Stimulated activated CD4-positive, alpha-beta T cell treated with anti-CD3 and anti-CD28 coated beads, Interleukin-4, amount 100 ng/mL, for 4 hours (primary cell): ENCODE measurements around the gene ZNF512B.
A peak's percentile ranks its signal among the peaks of the same experiment; 100 is the strongest.
"Not testable (repeated sequence)": the region's sequence is repeated elsewhere in the genome, so short reads cannot be mapped to it uniquely, and the experiment has no call there.

ENCODE experiments used
- DNase-seq, 2 experiments: peaks; one replicate each; pipeline ENCODE4 v3.0.0-alpha.2; 2020

The ZNF512B gene

GRCh38 chr20:63963348-63963741 is 6.4 kb downstream of the ZNF512B start:
- DNase-seq, result no peak

DNA sequence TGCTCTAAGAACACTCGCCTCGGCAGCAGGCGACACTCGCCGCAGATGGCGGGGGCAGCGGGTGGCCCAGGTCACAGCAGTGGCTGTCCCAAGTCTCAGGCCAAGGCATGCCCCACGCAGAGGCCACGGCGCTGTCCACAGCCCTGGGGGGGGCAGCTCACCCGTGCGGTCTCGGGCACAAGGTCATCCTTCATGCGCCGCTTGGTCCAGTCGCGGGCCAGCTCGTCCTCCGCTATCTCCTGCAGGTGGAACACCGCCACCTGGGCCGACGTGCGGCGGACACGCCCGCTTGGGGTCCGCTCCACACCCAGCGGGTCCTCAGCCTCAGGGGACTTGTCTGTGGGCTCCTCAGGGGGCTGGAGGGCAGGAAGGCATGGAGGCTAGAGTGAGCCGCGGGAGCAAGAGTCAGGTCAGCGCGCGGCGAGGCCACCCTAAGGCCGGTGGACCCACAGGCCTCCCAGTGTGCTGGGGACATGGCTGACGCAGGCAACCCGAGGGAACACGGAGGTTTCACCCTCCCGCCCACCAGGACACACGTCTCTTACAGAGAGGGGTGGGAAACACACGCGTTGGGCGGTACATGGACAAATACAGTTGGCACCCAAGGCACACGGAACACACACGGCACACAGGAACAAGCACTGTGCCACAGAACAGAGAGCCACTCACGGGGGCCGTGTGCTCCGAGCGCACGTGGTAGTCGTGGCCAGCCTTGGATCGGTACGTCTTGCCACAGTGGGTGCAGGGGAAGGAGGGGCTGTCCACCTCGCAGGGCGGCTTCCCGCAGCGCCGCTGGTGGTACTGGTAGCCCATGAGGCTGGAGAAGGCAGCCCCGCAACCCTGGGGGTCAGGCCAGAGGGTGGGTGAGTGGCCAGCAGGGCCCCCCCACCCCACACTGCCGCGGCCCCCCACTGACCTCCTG is 7.0 kb downstream of the ZNF512B start:
- DNase-seq, result no peak

DNA sequence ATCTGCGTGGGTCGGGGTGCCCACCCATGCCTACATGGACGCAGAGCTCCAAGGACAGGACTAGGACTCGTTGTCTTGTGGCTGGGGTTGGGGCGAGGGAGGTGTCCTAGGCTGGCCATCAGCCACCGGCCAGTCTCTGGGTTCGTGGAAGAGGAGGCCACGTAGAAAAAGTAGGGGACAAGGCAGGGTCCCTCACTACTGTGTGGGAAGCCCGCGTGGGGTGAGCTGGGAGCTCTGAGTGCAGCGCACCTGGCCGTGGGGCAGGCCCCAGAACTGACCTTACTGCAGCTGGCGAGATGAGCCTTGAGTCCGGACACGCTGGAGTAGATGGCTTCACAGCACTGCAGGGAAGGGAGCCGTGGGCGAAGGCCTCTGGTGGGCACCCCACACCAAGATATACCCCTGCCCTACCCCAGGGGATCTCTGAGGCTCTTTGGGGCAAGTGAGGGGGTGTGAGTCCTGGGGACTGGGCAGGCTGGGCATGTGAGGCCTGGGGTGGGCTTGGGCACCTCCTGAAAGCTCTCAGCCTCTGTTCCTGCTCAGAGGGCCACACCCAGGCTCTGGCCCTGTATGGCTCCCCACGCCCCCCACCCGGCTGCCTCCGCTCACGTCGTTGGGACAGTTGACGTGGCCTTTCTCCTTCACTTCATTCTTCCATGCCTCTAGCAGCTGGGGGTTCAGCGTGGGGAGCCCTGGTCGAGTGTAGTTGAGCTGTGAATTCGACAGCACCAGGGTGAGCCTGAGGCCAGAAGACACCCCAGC is 7.9 kb downstream of the ZNF512B start:
- no peak for DNase-seq

DNA sequence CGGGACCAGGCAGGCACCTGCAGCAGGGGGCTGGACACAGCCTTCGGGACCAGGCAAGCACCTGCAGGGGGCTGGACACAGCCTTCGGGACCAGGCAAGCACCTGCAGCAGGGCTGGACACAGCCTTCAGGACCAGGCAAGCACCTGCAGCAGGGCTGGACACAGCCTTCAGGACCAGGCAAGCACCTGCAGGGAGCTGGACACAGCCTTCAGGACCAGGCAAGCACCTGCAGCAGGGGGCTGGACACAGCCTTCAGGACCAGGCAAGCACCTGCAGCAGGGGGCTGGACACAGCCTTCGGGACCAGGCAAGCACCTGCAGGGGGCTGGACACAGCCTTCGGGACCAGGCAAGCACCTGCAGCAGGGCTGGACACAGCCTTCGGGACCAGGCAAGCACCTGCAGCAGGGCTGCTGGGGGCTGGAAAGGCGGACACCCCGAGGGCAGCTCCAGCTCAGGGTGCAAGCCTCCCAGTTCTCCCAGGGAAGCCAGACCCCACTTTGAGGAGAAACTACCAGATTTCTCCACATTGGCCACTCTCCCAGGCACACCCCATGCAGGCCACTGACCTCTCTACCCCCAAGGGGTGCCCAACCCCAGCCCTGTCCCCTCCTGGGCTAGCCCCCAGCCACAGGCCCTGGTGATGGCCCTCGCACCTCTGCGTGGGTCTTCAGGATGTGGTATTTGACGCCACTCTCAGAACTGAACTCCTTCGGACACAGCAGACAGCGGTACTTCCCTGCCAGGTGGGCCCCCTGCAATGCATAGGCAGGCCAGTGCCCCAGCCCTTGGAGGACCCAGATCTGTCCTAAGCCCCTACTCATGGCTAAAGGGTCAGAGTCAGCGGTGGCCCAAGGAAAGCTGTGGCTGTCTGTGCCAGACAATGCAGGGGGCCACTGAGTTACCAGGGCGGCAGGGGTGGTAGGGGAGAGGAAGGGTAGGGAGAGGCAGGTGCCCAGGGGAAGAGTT is 8.8 kb downstream of the ZNF512B start:
- not testable (repeated sequence) for DNase-seq

- no peak for DNase-seq
Observed at GRCh38 chr20:63959699-63960075, 10.0 kb downstream of the ZNF512B start.

- DNase-seq, result no peak
Observed at GRCh38 chr20:63958964-63959698, 10.6 kb downstream of the ZNF512B start.

GRCh38 chr20:63958471-63958870 is 11.3 kb downstream of the ZNF512B start:
- DNase-seq, result no peak

- peak; percentile 56 to 75 for DNase-seq
Observed at GRCh38 chr20:63957690-63958441, 11.9 kb downstream of the ZNF512B start.

DNA sequence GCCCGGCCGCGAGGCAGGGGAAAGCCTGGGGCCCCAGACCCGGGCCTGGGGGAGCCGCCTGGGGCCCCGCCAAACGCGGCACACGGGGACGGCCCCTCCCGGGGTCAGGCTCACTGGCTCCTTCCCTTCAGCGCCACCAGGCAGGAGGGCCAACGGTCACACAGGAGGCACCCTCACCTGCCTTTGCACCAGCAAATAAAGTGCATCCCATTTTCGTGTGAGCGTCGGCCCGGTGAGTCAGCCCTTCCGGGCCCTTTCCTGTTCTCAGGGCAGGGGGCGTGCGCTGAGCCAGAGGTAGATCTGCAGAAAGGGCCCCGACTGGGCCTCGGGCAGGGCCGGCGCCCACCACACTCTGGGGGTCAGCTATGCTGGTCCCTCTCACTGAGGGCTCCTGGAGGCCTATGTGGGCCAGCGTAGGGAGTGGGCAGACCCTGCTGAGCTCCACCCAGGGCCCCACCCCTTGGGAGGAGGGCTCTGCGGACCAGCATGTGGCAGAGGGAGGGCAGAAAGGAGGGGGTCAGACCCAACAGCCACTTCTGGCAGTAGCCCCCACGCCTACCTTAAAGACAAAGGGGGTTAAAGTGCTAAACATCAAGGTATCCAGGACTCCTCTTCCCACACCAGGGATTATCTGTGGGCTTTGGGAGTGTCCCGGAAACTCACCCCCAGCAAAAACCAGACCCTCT is 12.6 kb downstream of the ZNF512B start:
- DNase-seq, result peak; percentile 75 to 79

GRCh38 chr20:63956664-63957003 is 13.1 kb downstream of the ZNF512B start:
- no peak for DNase-seq

DNA sequence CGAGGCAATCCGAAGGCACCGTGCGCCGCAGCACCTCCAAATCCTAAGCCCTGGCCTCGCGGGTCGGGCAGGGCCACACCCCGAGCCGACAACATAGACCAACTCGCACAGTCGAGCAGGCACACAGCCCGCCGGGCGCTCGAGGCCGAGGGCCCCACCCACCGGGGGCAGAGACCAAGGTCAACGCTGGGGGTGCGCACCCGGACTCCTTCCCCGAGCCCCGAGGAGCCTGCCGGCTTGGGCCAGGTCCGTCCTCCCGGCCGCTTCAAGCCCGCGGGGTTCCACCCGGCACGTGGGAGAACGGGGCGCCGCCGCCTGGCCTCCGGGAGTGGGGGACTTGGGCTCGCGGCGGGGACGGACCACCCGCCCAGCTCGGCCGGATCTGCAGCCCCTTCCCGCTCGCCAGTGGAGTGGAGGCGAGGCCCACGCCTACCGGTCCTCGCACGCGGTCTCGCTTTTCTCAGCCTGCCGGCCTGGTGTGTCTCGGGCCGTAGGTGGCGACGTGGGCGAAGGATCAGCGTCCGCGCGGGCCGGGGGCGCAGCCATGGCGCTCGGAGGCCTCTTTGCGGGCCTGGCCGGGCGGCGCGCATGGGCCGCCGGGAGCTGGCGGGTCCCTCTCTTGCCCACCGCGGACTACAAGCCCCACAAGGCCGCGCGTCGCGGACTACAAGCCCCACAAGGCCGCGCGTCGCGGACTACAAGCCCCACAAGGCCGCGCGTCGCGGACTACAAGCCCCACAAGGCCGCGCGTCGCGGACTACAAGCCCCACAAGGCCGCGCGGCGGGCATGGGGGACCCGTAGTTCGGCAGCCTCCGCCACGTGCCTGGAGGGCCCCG is 13.7 kb downstream of the ZNF512B start, which contains the start of gene UCKL1:
TSS of gene UCKL1 (minus strand) at position 590 of the 837 bp plus-strand sequence. CDS start at position 546, 44 bp downstream.
- peak; percentile 86 to 90 for DNase-seq

- DNase-seq, result peak; percentile 41 to 59
Observed at GRCh38 chr20:63955281-63955826, 14.4 kb downstream of the ZNF512B start.

- DNase-seq, result no peak
Observed at GRCh38 chr20:63953764-63954429, 15.8 kb downstream of the ZNF512B start.

- no peak for DNase-seq
Observed at GRCh38 chr20:63952769-63953168, 17.0 kb downstream of the ZNF512B start.

GRCh38 chr20:63952210-63952535 is 17.6 kb downstream of the ZNF512B start:
- no peak for DNase-seq

DNA sequence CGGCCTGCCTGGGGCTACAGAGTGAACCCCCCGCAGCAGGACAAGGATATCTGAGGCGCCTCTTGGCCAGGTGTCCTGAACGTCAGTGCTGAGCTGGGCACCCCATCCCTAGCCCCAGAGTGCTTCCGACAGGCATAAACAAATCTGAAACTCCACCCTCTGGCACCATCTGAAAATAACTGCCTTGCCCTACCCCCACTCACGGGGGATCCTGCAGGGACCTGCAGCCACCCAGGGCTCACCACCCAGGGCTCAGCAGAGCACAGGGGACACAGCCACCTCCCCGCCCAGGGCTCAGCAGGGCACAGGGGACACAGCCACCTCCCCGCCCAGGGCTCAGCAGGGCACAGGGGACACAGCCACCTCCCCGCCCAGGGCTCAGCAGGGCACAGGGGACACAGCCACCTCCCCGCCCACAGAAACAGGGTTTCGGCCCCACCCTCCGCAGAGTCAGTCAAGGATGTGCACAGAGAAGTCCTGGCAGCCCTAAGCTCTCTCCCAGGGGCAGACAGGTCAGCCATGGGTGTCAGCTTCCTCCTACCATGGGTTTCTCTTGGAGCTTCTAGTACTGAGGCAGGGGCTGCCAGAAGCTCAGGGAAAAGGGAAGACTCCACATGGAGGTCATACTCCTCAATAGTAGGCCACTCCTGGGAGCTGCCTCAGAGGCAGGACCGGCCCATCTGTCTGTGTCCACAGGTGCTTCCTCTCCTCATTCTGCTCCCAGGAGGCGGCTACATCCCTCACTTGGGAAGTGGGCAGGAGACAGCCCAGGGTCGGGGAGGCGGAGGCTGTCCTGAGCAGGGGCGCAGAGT is 18.1 kb downstream of the ZNF512B start:
- no peak for DNase-seq

DNA sequence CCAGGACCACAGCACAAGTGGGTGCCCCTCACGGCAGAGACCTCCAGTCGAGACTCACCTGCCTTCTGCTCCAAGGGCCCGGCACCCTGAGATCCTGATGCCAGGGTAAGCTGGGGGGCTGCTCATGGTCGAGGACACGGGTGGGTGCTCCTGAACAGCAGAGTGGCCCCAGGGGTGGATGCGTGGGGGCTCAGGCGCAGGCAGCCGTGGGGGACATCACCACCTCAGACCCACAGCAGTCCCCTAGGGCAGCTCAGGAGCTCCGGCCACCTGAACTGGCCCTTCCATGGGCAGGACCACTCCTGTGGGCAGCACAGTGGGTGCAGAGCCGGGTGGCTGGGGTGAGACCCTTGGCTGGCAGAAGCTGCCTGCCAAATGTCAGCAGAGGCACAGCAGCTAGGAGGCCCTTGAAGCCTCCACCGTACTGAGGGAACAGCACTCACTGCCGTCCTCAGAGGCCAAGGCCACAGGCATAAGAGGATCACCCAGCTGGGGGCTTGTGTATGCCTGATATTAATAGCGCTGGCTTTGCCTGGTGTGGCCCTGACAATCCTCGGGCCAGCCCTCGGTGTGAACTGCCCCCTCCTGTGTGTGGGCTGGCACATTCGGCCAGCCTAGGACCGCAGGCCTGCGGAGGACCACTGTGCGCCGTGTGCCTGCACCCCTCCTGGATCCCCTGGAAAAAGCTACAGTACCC is 18.9 kb downstream of the ZNF512B start:
- no peak for DNase-seq
